ENCODE data around the gene RASGRF2. TPM values are rescaled to one million over a fixed set of nuclear protein-coding genes. Genes with fewer than 3 reads are reported as not detected.

Gene RASGRF2
- total RNA-seq, 2 experiments from 2014 or later = 10.0 to 11.6 TPM

- peaks cover 8% of the 10 kb centered on the region for H3K4me1 Mint-ChIP-seq (ENCODE audit: low read depth)
- ATAC-seq (no peak), DNase-seq (no peak)
- ChIA-PET CTCF (no interaction called here), POLR2A (no interaction called here)
- H3K27me3 Mint-ChIP-seq (ENCODE audit: low read depth) = no peaks in the 10 kb centered on the region
- no peak overlapping the region for H3K27ac Mint-ChIP-seq
- no peak overlapping the region for H3K4me3 Mint-ChIP-seq
- H3K36me3 Mint-ChIP-seq (ENCODE audit: low read depth) = peaks cover 16% of the 10 kb centered on the region
- peaks cover 6% of the 10 kb centered on the region for H3K9me3 Mint-ChIP-seq (ENCODE audit: insufficient read depth)
Observed at GRCh38 chr5:81058121-81058520, 98.0 kb downstream of the RASGRF2 start.

DNA sequence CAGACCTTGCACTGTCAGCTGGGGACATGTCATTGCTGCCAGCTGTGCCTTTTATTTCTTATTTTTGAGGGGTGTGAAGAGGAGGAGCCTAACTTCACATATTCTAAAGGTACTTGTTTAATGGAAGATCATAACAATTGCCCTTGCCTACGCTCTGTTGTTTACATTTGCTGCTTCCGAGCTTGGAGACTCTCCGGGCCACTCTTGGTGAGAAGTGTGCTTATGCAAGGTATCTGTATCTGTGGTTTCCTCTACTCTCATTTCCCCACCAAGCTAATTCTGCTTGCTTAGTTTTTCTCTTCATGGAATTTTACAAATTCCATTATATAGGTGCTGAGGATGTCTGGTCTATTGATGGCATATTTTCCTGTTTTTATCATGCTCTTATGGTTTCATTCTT, 105.3 kb downstream of the RASGRF2 start:
- peaks cover 13% of the 10 kb centered on the region for H3K9me3 Mint-ChIP-seq (ENCODE audit: insufficient read depth)
- no peak for DNase-seq
- peaks cover 25% of the 10 kb centered on the region for H3K36me3 Mint-ChIP-seq (ENCODE audit: low read depth)
- H3K4me3 Mint-ChIP-seq = no peak overlapping the region
- no peak overlapping the region for H3K27ac Mint-ChIP-seq
- ChIA-PET POLR2A (no interaction called here), CTCF (no interaction called here)
- H3K27me3 Mint-ChIP-seq (ENCODE audit: low read depth) = no peaks in the 10 kb centered on the region
- no peak for ATAC-seq
- H3K4me1 Mint-ChIP-seq (ENCODE audit: low read depth) = peaks cover under 1% of the 10 kb centered on the region

DNA sequence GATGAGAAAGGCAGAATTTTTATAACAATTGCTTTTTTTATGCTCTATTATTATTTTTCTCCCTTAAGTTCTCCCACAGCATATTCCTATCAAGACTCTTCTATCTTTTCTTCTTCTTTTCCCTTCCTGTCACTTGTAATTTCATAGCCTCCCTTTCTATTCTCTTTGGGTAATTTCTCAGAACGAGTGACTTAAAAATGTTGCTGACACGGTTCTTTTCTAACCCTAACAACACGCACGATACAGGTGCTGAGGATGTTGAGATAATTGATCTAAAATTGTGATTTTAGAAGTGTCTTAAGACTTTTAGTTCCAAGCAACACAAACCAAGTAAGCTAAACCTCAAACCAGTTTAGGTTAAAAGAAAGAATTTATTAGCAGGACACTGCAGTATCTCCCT, 105.9 kb downstream of the RASGRF2 start:
- peaks cover 27% of the 10 kb centered on the region for H3K36me3 Mint-ChIP-seq (ENCODE audit: low read depth)
- POLR2A ChIA-PET = no interaction called here
- H3K4me3 Mint-ChIP-seq = no peak overlapping the region
- H3K9me3 Mint-ChIP-seq (ENCODE audit: insufficient read depth) = peaks cover 13% of the 10 kb centered on the region
- ATAC-seq (no peak), DNase-seq (no peak)
- CTCF ChIA-PET = no interaction called here
- no peaks in the 10 kb centered on the region for H3K4me1 Mint-ChIP-seq (ENCODE audit: low read depth)
- no peak overlapping the region for H3K27ac Mint-ChIP-seq
- H3K27me3 Mint-ChIP-seq (ENCODE audit: low read depth) = no peaks in the 10 kb centered on the region

GRCh38 chr5:81067406-81067805, 107.2 kb downstream of the RASGRF2 start:
- no peaks in the 10 kb centered on the region for H3K4me1 Mint-ChIP-seq (ENCODE audit: low read depth)
- ChIA-PET CTCF (no interaction called here), POLR2A (no interaction called here)
- peaks cover 27% of the 10 kb centered on the region for H3K36me3 Mint-ChIP-seq (ENCODE audit: low read depth)
- DNase-seq (no peak), ATAC-seq (no peak)
- H3K4me3 Mint-ChIP-seq = no peak overlapping the region
- H3K27ac Mint-ChIP-seq = no peak overlapping the region
- peaks cover 13% of the 10 kb centered on the region for H3K9me3 Mint-ChIP-seq (ENCODE audit: insufficient read depth)
- no peaks in the 10 kb centered on the region for H3K27me3 Mint-ChIP-seq (ENCODE audit: low read depth)

- H3K27me3 Mint-ChIP-seq (ENCODE audit: low read depth) = no peaks in the 10 kb centered on the region
- peaks cover 26% of the 10 kb centered on the region for H3K36me3 Mint-ChIP-seq (ENCODE audit: low read depth)
- POLR2A ChIA-PET = no interaction called here
- H3K9me3 Mint-ChIP-seq (ENCODE audit: insufficient read depth) = peaks cover 13% of the 10 kb centered on the region
- H3K4me1 Mint-ChIP-seq (ENCODE audit: low read depth) = no peaks in the 10 kb centered on the region
- ATAC-seq (no peak), DNase-seq (no peak)
- H3K4me3 Mint-ChIP-seq = no peak overlapping the region
- CTCF ChIA-PET = no interaction called here
- no peak overlapping the region for H3K27ac Mint-ChIP-seq
Observed at GRCh38 chr5:81068063-81068462, 107.9 kb downstream of the RASGRF2 start.

DNA sequence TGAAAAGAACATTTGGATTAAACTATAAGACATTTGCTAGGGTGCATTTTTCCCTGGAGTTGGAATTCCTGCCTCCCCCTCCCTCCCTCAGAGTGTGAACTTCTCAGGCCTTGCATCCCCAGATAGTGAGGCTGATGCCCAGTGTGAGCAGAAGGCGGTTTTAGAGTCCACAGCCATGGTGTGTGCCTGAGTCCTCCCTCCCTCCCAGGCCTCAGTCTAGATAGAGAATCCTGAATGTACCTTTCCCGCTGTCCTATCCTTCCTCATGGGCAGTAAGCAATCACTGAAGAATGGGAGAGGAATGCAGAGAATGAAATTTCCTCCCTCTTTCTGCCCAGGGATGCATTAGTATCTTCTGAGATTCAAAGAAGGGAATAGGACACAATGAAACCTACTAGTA, 108.5 kb downstream of the RASGRF2 start:
- no peak for ATAC-seq
- POLR2A ChIA-PET = no interaction called here
- Mint-ChIP-seq H3K4me3 (no peak overlapping the region), H3K27me3 (ENCODE audit: low read depth) (no peaks in the 10 kb centered on the region), H3K9me3 (ENCODE audit: insufficient read depth) (peaks cover 9% of the 10 kb centered on the region), H3K4me1 (ENCODE audit: low read depth) (no peaks in the 10 kb centered on the region), H3K36me3 (ENCODE audit: low read depth) (peaks cover 28% of the 10 kb centered on the region), H3K27ac (no peak overlapping the region)
- CTCF ChIA-PET = no interaction called here
- no peak for DNase-seq

DNA sequence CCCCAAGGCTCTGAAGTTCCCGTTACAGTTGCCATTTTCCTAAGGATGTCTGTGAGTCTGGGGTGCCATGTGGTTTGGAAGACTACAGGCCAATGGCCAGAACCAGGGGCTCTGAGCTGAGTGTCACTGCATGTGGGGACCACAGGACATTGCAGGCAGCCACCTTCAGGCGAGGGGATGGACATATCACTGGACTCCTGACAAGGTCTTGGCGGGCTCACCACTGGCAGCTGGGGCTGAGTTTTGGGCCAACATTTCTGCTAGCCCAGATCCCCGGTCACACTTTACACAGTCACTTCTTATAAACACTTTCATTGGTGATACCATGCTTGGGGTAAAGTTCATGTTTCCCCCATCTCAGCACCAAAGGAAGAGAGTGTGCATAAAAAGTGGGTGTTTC, 109.8 kb downstream of the RASGRF2 start:
- ChIA-PET POLR2A (no interaction called here), CTCF (no interaction called here)
- Mint-ChIP-seq H3K27ac (no peak overlapping the region), H3K9me3 (ENCODE audit: insufficient read depth) (no peaks in the 10 kb centered on the region), H3K4me1 (ENCODE audit: low read depth) (no peaks in the 10 kb centered on the region), H3K36me3 (ENCODE audit: low read depth) (peaks cover 25% of the 10 kb centered on the region), H3K27me3 (ENCODE audit: low read depth) (no peaks in the 10 kb centered on the region), H3K4me3 (no peak overlapping the region)
- no peak for DNase-seq
- no peak for ATAC-seq

- Mint-ChIP-seq H3K27ac (no peak overlapping the region), H3K4me1 (ENCODE audit: low read depth) (no peaks in the 10 kb centered on the region), H3K27me3 (ENCODE audit: low read depth) (no peaks in the 10 kb centered on the region), H3K9me3 (ENCODE audit: insufficient read depth) (no peaks in the 10 kb centered on the region), H3K36me3 (ENCODE audit: low read depth) (peaks cover 22% of the 10 kb centered on the region), H3K4me3 (no peak overlapping the region)
- CTCF ChIA-PET = no interaction called here
- ATAC-seq = no peak
- DNase-seq = no peak
- POLR2A ChIA-PET = no interaction called here
Observed at GRCh38 chr5:81070571-81071255, 110.5 kb downstream of the RASGRF2 start.

- DNase-seq (no peak), ATAC-seq (no peak)
- Mint-ChIP-seq H3K36me3 (ENCODE audit: low read depth) (peaks cover 27% of the 10 kb centered on the region), H3K4me3 (no peak overlapping the region), H3K27me3 (ENCODE audit: low read depth) (no peaks in the 10 kb centered on the region), H3K27ac (no peak overlapping the region), H3K4me1 (ENCODE audit: low read depth) (no peaks in the 10 kb centered on the region), H3K9me3 (ENCODE audit: insufficient read depth) (peaks cover 3% of the 10 kb centered on the region)
- CTCF ChIA-PET = interaction anchor here (1.3 kb wide), 1 partner anchor 11 kb away, joined by 3 read pairs; no protein-coding TSS in a partner anchor
- POLR2A ChIA-PET = no interaction called here
Observed at GRCh38 chr5:81075041-81075440, 114.9 kb downstream of the RASGRF2 start.

- no peaks in the 10 kb centered on the region for H3K4me1 Mint-ChIP-seq (ENCODE audit: low read depth)
- H3K36me3 Mint-ChIP-seq (ENCODE audit: low read depth) = peaks cover 30% of the 10 kb centered on the region
- H3K27ac Mint-ChIP-seq = no peak overlapping the region
- ATAC-seq (no peak), DNase-seq (no peak)
- no peak overlapping the region for H3K4me3 Mint-ChIP-seq
- H3K27me3 Mint-ChIP-seq (ENCODE audit: low read depth) = no peaks in the 10 kb centered on the region
- CTCF ChIA-PET = interaction anchor here (1.9 kb wide), 1 partner anchor 31 kb away, joined by 4 read pairs; no protein-coding TSS in a partner anchor
- H3K9me3 Mint-ChIP-seq (ENCODE audit: insufficient read depth) = peaks cover 3% of the 10 kb centered on the region
- POLR2A ChIA-PET = no interaction called here
Observed at GRCh38 chr5:81077105-81077504, 116.9 kb downstream of the RASGRF2 start.

DNA sequence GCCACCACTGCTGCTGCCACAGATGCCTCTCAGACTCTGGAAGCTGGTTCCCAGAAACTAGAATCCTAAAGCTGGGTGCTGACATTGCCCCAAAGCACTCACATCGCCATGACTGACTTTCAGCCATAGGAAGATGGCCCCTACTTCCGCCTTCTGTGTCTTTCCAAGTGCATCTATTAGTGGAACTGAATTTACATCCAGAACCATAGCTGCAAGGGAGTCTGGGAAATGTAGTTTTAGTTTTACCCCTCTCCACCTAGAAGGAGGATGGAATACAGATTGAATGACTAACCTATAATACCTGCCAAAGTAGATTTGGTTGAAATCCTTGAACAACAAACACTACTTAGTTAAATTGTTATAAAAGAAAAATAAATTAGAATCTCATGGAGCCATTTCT, 118.8 kb downstream of the RASGRF2 start:
- ChIA-PET POLR2A (no interaction called here), CTCF (no interaction called here)
- Mint-ChIP-seq H3K4me3 (no peak overlapping the region), H3K9me3 (ENCODE audit: insufficient read depth) (peaks cover 3% of the 10 kb centered on the region), H3K36me3 (ENCODE audit: low read depth) (peaks cover 24% of the 10 kb centered on the region), H3K27me3 (ENCODE audit: low read depth) (no peaks in the 10 kb centered on the region), H3K27ac (no peak overlapping the region), H3K4me1 (ENCODE audit: low read depth) (no peaks in the 10 kb centered on the region)
- DNase-seq (no peak), ATAC-seq (no peak)

- H3K4me1 Mint-ChIP-seq (ENCODE audit: low read depth) = no peaks in the 10 kb centered on the region
- H3K27ac Mint-ChIP-seq = no peak overlapping the region
- H3K4me3 Mint-ChIP-seq = no peak overlapping the region
- H3K9me3 Mint-ChIP-seq (ENCODE audit: insufficient read depth) = peaks cover 3% of the 10 kb centered on the region
- no peak for ATAC-seq
- H3K27me3 Mint-ChIP-seq (ENCODE audit: low read depth) = no peaks in the 10 kb centered on the region
- ChIA-PET POLR2A (no interaction called here), CTCF (no interaction called here)
- no peak for DNase-seq
- H3K36me3 Mint-ChIP-seq (ENCODE audit: low read depth) = peaks cover 22% of the 10 kb centered on the region
Observed at GRCh38 chr5:81080809-81081460, 120.8 kb downstream of the RASGRF2 start.

DNA sequence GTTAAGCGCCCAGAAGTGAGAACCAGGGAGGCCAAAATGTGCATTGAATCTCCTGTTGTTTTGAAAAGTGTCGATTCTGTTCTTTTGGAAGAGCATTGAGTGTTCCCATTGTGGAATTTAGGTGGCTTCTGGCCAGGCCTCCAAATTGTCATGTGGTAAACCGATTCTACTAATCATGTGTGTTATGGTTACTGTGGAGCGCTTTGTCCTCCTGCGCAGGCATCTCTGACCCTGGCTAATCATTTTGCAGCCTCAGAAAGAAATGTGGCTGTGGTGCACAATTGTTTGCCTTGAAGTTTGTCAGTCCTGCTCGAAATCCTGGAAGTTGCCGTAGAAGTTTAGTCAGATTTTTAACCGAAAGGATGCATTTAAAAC, 121.3 kb downstream of the RASGRF2 start:
- CTCF ChIA-PET = no interaction called here
- peaks cover 3% of the 10 kb centered on the region for H3K9me3 Mint-ChIP-seq (ENCODE audit: insufficient read depth)
- H3K4me3 Mint-ChIP-seq = no peak overlapping the region
- no peaks in the 10 kb centered on the region for H3K4me1 Mint-ChIP-seq (ENCODE audit: low read depth)
- POLR2A ChIA-PET = no interaction called here
- H3K27me3 Mint-ChIP-seq (ENCODE audit: low read depth) = no peaks in the 10 kb centered on the region
- H3K27ac Mint-ChIP-seq = no peak overlapping the region
- peaks cover 24% of the 10 kb centered on the region for H3K36me3 Mint-ChIP-seq (ENCODE audit: low read depth)
- DNase-seq (no peak), ATAC-seq (no peak)
